ENCODE results near the gene RETSAT.

RETSAT gene

GRCh38 chr2:85303780-85304531, 50.4 kb downstream of the RETSAT start:
- no peak for DNase-seq

- DNase-seq: no peak
Observed at GRCh38 chr2:85302121-85302520, 52.2 kb downstream of the RETSAT start.
